ENCODE data around the gene TIGD6.

DNA sequence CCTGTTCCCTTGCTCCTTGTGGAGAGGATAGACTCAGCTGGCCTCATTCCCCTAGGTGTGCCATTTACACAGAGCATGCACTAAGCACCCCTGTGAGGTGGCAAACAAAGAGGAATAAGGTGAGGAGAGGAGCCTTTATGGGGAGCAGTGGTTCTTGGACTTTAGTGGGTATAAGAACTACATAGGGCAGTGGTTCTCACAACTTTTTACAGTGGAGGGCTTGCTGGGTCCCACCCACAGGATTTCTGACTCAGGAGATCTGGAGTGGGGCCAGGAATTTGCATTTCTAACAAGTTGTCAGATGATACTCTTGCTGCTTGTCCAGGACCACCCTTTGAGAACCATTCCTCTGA is 43.9 kb upstream of the TIGD6 start:
- TF ChIP-seq, protein P1, sequence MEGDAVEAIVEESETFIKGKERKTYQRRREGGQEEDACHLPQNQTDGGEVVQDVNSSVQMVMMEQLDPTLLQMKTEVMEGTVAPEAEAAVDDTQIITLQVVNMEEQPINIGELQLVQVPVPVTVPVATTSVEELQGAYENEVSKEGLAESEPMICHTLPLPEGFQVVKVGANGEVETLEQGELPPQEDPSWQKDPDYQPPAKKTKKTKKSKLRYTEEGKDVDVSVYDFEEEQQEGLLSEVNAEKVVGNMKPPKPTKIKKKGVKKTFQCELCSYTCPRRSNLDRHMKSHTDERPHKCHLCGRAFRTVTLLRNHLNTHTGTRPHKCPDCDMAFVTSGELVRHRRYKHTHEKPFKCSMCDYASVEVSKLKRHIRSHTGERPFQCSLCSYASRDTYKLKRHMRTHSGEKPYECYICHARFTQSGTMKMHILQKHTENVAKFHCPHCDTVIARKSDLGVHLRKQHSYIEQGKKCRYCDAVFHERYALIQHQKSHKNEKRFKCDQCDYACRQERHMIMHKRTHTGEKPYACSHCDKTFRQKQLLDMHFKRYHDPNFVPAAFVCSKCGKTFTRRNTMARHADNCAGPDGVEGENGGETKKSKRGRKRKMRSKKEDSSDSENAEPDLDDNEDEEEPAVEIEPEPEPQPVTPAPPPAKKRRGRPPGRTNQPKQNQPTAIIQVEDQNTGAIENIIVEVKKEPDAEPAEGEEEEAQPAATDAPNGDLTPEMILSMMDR (IDR thresholded peaks at IDR 0.05), result no peak
- no peak for TF ChIP-seq POLR2A (IDR thresholded peaks at IDR 0.05)
- no peak for TF ChIP-seq EP300 (IDR thresholded peaks at IDR 0.05)
- TF ChIP-seq POLR2AphosphoS5 (IDR thresholded peaks at IDR 0.05), result no peak
